PFSK-1 (cell line): ENCODE measurements around the gene PRKAG2.

Experiments
- FOXP2 ChIP-seq: optimal IDR thresholded peaks from 2 replicates; pipeline ENCODE3; 2011; ENCODE audit warnings: borderline replicate concordance, control low read depth, inconsistent platforms; ENCODE audit not compliant: insufficient read depth; ENCODE audit errors: extremely low read length, extremely low read depth
- POLR2AphosphoS5 ChIP-seq: IDR thresholded peaks from 2 replicates; pipeline ENCODE4 v1.6.1; 2012; ENCODE audit warnings: low read depth, mild to moderate bottlenecking, control low read depth, low read length, moderate library complexity
- REST ChIP-seq, 2 experiments: IDR thresholded peaks; 2 replicates each; pipeline versions ENCODE4 v1.6.1 to v1.8.0; 2011 to 2012; ENCODE audit warnings: low read depth in 2 of 2, low read length in 2 of 2, control low read depth in 1 of 2, inconsistent platforms in 1 of 2, mild to moderate bottlenecking in 1 of 2, moderate library complexity in 1 of 2; ENCODE audit not compliant: insufficient read depth in 1 of 2
- SIN3A ChIP-seq: IDR thresholded peaks from 2 replicates; pipeline ENCODE4 v1.6.1; 2012; ENCODE audit warnings: mild to moderate bottlenecking, low read length, moderate library complexity, borderline replicate concordance; ENCODE audit not compliant: insufficient read depth
- TAF1 ChIP-seq: IDR thresholded peaks from 2 replicates; pipeline ENCODE4 v1.6.1; 2012; ENCODE audit warnings: low read length, control low read depth, borderline replicate concordance; ENCODE audit not compliant: insufficient read depth

The PRKAG2 gene

GRCh38 chr7:151782598-151783448 lies 94.1 kb downstream of the PRKAG2 start:
- TF ChIP-seq REST (IDR thresholded peaks at IDR 0.05; ENCODE audit: insufficient read depth in 1 of 2, low read depth in 2 of 2, low read length in 2 of 2) (no peak), FOXP2 (no peak), SIN3A (no peak)

- TF ChIP-seq FOXP2 = no peak
- no peak for TF ChIP-seq TAF1
- no peak for TF ChIP-seq SIN3A
- TF ChIP-seq POLR2AphosphoS5 = no peak
- TF ChIP-seq REST (IDR thresholded peaks at IDR 0.05; ENCODE audit: insufficient read depth in 1 of 2, low read depth in 2 of 2, low read length in 2 of 2) = no peak
Observed at GRCh38 chr7:151781161-151781845, 95.6 kb downstream of the PRKAG2 start.

- TF ChIP-seq REST (IDR thresholded peaks at IDR 0.05; ENCODE audit: insufficient read depth in 1 of 2, low read depth in 2 of 2, low read length in 2 of 2) (no peak), TAF1 (no peak), FOXP2 (no peak), POLR2AphosphoS5 (no peak)
Observed at GRCh38 chr7:151780631-151781030, 96.3 kb downstream of the PRKAG2 start.

- no peak for TF ChIP-seq SIN3A
- no peak for TF ChIP-seq FOXP2
- TF ChIP-seq TAF1 = no peak
- no peak for TF ChIP-seq POLR2AphosphoS5
- TF ChIP-seq REST (IDR thresholded peaks at IDR 0.05; ENCODE audit: insufficient read depth in 1 of 2, low read depth in 2 of 2, low read length in 2 of 2) = no peak
Observed at GRCh38 chr7:151779678-151780077, 97.2 kb downstream of the PRKAG2 start.
